ENCODE measurements around the gene FAM217A.
A peak's percentile ranks its signal among the peaks of the same experiment; 100 is the strongest.

DNA sequence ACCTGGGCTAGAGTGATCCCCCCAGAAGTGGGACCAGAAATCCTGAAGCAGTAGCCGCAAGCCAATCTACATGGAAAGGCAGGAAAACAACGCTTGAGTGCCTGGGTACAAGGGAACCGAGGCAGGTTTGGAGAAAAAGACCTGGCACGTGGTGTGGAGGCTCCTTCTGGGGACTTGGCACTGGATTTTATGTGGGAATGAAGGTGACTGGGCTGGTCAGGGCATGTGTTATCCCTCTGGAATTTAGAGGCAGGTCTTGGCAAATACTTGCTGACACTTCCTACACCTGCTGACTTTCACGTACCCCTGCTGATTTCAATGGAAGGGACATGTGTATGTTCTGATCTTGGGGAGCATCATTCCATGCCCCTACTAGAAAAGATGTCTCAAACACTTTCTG, 25.0 kb upstream of the FAM217A start:
- TF ChIP-seq, protein P1, sequence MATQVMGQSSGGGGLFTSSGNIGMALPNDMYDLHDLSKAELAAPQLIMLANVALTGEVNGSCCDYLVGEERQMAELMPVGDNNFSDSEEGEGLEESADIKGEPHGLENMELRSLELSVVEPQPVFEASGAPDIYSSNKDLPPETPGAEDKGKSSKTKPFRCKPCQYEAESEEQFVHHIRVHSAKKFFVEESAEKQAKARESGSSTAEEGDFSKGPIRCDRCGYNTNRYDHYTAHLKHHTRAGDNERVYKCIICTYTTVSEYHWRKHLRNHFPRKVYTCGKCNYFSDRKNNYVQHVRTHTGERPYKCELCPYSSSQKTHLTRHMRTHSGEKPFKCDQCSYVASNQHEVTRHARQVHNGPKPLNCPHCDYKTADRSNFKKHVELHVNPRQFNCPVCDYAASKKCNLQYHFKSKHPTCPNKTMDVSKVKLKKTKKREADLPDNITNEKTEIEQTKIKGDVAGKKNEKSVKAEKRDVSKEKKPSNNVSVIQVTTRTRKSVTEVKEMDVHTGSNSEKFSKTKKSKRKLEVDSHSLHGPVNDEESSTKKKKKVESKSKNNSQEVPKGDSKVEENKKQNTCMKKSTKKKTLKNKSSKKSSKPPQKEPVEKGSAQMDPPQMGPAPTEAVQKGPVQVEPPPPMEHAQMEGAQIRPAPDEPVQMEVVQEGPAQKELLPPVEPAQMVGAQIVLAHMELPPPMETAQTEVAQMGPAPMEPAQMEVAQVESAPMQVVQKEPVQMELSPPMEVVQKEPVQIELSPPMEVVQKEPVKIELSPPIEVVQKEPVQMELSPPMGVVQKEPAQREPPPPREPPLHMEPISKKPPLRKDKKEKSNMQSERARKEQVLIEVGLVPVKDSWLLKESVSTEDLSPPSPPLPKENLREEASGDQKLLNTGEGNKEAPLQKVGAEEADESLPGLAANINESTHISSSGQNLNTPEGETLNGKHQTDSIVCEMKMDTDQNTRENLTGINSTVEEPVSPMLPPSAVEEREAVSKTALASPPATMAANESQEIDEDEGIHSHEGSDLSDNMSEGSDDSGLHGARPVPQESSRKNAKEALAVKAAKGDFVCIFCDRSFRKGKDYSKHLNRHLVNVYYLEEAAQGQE (IDR thresholded peaks at IDR 0.05; ENCODE audit: low read depth), result no peak
- TF ChIP-seq EP300 (IDR thresholded peaks at IDR 0.05; ENCODE audit: borderline replicate concordance) (no peak), NFIC (IDR thresholded peaks at IDR 0.05) (0 out of 2 replicates have a peak, but pooled peaks have one; percentile 17), RAD21 (IDR thresholded peaks at IDR 0.05; ENCODE audit: low read depth) (no peak), CREB1 (IDR thresholded peaks at IDR 0.05; ENCODE audit: low read depth) (no peak), EGR1 (IDR thresholded peaks at IDR 0.05) (no peak), ZBTB7A (IDR thresholded peaks at IDR 0.05; ENCODE audit: low read depth) (no peak), USF1 (IDR thresholded peaks at IDR 0.05) (peak; percentile 65), CEBPB (IDR thresholded peaks at IDR 0.05) (no peak), TAF1 (IDR thresholded peaks at IDR 0.05; ENCODE audit: low read depth) (no peak)

Data from Ishikawa (cell line).